Ureter (tissue), 1 donor: Measurements from ENCODE around the gene RASL10B. TPM values are rescaled to one million over a fixed set of nuclear protein-coding genes. Genes with fewer than 3 reads are reported as not detected.

Source experiments
- total RNA-seq: library from RNA; stranded (reverse); gene quantifications from one replicate; pipeline ENCODE4 v1.2.4, GENCODE V29; 2023
- donor health status: DM: yes; HTN: yes; CAD: no.

Gene RASL10B
- total RNA-seq, 1 donor from 2014 or later, result 2.7 TPM

Other genes with a start within 250 kb of the RASL10B start
- 5.6 TPM for gene SLFN12L, start 194.0 kb upstream of the RASL10B start, total RNA-seq
- gene SLFN14, start 170.8 kb upstream of the RASL10B start, total RNA-seq, result not detected
- gene PEX12, start 153.1 kb upstream of the RASL10B start, total RNA-seq, result 7.9 TPM
- 164 TPM for gene AP2B1, start 144.3 kb upstream of the RASL10B start, total RNA-seq
- gene GAS2L2, start 21.6 kb downstream of the RASL10B start, total RNA-seq, result not detected
- not detected for gene C17orf50, start 29.2 kb downstream of the RASL10B start, total RNA-seq
- gene MMP28, start 64.0 kb downstream of the RASL10B start, total RNA-seq, result 23.5 TPM
- 269 TPM for gene TAF15, start 77.8 kb downstream of the RASL10B start, total RNA-seq
- gene HEATR9, start 137.3 kb downstream of the RASL10B start, total RNA-seq, result 0.21 TPM
- 12.1 TPM for gene CCL5, start 148.7 kb downstream of the RASL10B start, total RNA-seq
- gene RDM1, start 199.1 kb downstream of the RASL10B start, total RNA-seq, result 1.1 TPM
- gene LYZL6, start 212.1 kb downstream of the RASL10B start, total RNA-seq, result not detected
- 1.6 TPM for gene CCL16, start 249.9 kb downstream of the RASL10B start, total RNA-seq